Hematopoietic multipotent progenitor cell treated with erythropoietin and hydrocortisone succinate and interleukin-3 and kit ligand, for 4 days (in vitro differentiated cells): ENCODE data around the gene TLE4.
"Not testable (repeated sequence)": the region's sequence is repeated elsewhere in the genome, so short reads cannot be mapped to it uniquely, and the experiment has no call there.

Experiments
- DNase-seq: peaks from one replicate; pipeline ENCODE4 v3.0.0-alpha.2; 2015

Gene TLE4

DNA sequence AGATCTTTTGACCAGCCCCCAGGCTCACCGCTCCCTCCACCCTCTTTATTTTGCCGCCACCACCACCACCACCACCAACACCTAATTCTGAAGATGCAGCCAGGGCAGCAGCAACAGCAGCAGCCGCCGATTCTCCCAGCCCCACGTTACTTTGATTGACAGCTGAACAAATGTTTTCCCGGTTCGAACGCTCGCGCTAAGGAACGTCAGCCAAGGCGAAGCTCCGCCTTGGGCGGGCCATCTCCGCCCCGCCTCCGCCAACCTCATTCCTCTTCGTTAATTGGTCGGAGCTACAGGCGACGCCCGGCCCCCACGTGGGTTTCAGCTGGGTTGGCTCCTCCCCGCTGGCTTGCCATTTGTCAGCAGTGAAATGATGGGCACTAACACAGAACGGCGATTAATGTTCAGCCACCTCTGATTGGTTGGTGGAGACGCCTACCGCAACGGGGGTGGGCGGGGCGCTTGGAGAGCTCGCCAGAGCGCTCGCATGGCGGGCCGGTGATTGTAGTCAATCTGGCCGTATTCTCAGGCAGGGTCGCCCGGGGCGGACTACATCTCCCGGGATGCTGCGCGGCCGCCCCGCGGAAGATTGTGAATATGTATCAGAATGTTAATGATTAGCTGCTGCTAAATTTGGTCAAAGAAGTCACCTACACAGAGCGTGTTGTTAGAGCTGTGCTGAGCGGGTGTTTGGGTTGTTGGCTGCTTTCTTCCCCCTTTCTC is at the start of gene TLE4:
Gene TLE4 (plus strand): TSS at position 657 of the 723 bp plus-strand sequence. CDS start 826 bp downstream, outside the sequence.
- DNase-seq = peak; percentile 100

DNA sequence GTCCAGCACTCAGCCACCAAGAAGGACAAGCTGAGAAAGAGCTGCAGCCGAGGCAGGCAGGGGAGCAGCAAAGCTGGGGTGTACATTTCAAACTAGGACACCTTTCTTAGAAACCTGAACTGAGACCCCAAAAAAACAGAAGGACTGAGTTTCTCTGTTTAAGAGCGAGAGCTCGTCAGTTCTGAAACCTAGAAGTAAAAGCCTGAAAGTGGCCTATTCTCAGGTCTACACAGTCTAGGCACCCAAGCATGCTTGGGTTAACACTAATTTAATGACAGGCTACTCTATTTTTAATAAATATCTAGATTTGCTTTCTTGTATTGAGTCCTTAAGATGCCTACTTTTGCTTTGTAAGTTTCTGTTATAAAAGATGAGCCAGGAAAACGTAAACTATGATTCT is 49.0 kb upstream of the TLE4 start:
- DNase-seq = no peak

DNA sequence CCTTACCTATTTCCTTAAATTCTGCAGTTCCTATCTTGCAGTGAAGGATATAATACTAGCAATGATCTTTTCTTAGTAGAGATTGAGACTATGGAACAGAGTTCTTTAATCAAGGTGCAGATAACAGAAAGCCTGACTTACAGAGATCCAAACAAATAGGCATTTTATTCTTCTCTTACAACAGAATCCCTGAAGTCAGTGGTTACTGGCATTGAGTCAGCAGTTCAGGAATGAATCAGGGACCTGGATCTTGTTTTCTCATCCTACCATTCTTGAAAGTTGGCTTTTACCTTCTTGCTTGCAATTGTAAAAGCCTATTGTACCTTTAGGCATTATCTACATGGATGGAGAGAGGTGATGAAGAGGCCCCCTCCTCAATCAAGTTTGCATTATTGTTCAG is 47.5 kb upstream of the TLE4 start:
- no peak for DNase-seq

DNA sequence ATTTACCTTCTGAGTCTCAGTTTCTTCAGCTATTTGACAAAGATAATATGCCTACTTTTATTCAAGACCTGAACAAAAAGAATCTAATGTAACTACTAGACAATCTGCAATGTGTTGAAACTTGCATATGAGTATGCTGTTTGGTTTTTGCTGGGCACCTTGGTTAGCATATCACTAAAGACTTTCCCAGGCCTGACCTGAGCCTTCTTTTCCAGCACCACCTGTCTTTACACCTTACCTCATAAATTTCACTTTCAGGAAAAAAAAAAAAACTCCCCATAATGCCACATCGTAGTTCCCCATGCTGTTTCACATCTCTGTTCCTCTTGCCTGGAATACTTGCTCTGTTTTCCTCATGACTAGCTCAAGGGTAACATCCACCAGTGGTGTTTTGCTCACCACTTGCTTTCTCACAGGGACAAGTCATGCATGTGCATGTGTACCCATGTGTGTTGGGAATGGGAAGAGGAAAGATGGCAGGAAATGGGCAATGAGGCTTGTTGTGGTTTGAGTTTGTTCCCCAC is 45.6 kb upstream of the TLE4 start:
- DNase-seq = no peak

DNA sequence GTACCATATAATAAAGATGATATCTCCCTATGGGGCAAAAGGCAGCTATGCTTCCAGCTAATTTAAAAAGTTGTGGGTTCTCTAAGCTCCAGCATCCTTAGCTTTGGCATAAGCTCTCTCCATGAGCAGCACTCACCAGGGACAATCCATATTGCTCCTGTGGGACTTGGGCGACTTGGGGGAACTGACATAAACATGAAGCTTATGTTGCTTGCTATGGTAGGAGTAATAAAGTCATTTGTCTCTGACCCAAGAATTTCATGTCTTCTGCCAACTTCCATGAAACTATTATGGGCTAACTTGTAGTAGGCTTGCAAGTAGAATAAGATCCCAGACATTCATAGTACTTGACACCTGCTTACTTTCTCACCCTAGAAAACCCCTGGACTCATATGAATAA is 36.2 kb upstream of the TLE4 start:
- no peak for DNase-seq

DNA sequence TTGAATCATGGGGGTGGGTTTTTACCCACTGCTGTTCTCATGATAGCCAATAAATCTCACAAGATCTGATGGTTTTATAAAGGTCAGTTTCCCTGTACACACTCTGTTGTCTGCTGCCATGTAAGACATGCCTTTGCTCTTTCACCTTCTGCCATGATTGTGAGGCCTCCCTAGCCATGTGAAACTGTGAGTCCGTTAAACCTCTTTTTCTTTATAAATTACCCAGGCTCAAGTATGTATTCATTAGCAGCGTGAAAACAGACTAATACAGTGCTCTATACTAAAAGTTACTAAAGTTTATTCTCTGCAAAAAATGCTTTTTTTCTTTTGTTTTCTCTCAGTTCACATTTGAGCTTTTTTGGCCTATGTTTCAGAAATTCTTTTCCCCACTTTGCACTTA is 33.9 kb upstream of the TLE4 start:
- DNase-seq = no peak

DNA sequence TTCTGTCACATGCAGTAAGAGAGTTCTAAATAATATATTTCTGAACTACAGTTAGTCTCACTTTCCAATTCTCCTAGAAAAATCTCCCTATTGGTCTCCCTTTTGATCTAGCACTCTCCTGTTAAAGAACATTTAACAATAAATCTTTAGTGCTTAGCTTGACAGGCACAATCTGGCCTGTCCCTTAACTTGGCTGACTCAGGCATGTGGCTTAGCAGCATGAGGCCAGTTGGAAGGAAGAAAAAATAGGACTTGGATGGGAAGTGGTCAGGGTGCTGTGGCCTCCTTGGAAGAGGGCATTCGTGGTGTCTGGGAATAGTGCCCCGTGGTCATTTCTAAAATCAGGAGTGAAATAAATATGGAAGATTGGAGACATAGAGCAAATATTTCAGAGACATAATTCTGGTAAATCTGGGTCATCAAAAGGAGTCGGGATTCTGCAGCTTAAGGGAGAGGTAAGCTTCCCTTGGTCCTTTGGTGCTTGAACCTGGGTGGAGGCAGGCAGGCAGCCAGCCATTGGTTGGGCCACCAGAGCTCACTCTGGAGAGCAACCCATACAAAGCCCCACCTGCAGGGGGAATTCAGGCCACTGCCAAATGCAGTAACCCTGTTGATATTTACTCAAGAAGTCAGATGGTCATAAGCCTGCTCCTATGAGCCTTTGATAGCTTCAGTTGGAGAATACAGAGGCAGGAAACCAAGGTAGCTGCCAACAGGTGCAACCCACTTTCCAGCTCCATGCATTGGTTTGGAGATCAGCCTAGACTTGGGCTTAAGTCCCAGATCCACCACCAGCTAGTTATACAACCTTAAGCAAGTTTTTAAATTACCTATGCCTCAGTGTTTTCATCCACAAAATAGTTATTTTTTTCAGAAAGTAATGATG is 28.8 kb upstream of the TLE4 start:
- no peak for DNase-seq

DNA sequence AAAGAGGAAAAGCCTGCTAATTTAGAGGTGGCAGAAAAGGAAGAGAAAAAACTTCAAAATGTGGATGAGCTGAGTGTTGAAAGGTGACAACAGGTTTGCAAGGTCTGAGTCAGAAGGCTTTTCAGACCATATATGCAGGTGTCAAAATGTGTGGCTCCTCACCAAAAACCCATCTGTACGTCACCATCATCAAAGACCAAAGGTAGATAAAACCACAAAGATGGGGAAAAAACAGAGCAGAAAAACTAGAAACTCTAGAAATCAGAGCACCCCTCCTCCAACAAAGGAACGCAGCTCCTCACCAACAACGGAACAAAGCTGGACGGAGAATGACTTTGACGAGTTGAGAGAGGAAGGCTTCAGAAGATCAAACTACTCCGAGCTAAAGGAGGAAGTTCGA is 27.4 kb upstream of the TLE4 start:
- not testable (repeated sequence) for DNase-seq

DNA sequence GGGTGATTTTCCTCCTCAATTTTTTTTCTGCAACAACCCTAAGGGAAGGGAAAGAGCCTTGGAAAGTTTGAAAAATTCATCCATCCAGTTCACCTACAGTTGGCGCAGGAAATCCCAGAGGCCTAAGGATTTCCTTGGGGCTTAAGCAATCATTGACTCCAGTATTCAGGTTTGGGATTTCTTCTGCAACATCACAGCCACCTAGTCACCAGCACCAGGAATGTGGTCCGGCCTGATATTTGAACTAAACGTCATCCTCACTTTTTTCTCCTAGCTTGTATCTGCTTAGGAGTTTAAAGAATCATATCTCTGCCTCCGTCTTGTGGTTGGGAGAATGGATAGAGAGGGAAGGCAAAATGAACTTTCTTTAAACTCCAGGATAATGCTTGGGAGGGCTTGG is 20.2 kb upstream of the TLE4 start:
- no peak for DNase-seq

DNA sequence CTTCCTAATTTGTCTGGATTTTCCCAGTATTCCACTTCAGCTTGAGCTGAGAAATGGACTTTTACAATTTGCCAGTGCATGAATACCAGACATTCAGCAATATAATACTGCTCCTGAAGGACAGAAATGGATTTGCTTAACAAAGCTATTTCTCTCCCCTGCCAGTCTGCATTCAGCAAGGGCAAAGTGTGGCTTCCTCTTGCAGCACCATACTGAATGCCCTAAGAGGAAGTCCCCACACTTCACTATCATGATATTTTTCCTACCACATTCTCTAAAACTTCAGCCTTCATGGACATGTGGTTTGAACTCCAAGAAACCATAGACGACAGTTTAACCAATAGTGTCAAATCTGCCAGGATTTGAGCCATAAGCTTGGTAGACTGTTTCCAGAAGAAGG is 19.8 kb upstream of the TLE4 start:
- DNase-seq = peak; percentile 49

DNA sequence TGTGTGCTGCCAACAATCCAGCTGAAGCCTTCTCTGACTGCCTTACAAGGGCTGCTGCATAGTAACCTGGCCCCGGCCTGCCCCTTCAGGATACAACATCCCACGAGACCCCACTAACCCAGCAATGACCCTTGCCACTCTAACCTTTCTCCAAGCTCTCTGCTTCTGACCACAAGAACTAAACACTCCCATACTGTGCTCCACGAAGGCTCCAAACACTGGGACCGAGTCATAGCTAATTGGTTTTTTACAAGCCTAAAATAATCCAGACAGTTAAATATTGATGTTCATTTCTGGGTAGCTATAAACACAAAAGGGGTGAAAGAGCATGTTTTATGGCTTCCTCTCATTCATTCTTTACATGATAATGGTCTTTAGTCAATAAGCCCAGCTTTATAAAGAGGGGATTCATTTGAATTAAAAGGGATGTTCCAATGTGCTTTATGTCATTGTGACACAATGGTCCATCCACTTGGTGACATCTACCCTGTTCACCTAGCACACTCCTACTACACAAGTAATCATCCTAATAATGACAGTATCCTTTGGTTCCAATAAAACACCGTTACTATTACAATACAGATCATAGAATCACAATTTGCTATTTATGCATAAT is 16.2 kb upstream of the TLE4 start:
- no peak for DNase-seq

DNA sequence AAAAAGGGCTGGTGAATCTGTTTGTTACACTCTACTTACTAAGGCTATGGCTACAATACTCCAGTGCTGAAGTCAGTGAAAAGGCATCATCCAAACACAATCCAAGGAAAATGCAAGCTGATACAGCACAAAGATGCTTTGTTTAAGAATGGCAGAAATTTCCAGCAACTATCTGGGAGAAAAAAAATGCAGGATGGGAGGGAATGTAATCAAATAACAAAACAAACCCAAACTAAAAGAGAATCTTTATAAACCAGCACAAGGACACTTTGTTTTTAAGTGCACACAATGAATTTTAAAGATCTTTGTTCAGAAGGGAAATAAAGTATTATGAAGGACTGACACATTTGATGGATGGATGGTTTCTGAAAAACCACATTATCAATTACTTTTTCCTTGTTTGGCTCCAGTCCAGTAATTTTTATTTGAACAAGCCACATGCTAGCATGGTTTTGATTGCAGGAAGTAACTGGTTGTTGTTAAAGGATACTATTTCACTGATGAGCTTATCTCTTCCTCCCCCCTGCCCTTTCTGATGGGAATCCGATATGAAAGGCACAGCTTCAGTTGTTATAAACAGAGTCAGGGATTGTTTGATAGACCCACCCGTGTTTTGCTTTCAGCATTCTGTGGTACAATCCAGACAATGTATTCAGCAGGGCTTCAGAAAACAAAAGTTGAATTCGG is 12.1 kb upstream of the TLE4 start:
- DNase-seq = no peak

DNA sequence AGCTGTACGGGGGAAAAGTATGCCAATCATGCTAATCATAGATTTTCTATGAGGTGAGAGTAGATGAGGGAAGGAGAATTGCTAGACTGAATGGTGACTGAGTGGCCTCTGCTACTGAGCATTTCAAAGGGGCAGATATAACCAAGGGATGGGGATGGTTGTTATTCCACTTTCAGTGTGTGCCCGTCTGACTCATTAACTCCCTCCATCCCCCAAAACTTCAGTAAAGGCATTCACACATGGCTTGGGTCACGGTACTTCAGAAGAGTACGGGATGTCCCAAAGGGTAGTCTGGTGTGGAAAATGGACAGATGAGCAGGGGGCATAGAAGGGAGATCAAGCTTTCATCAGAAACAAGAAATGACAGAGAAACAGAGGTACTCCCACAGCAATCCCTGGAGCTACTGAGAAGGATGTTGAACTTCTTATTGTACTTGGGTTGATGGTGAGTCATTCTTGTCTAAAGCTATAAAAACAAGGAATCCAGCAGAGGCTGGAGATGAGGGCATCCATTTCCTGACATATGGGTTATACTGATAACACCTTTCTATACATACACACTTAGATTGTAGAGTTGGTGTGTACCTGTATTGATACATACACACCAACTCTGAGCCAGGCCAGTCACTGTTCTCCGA is 8.9 kb upstream of the TLE4 start:
- no peak for DNase-seq

DNA sequence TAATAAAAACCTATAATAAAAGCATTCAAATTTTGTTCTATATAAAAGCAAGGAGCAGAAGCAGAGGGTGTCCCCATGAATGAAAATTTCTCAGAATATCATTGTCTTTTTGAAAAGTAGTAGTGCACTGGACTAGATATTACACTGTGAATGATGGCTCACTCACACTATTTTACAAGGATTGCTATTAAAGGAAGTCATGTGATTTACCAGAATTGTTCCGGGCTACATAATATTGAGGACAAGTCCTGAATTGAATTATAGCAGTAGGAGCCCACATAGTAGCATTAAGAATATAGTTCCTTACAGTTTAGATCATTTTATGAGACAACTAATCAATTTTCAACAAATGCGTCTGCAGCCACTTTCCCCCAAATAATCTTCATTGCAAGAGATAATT is 7.7 kb upstream of the TLE4 start:
- no peak for DNase-seq

DNA sequence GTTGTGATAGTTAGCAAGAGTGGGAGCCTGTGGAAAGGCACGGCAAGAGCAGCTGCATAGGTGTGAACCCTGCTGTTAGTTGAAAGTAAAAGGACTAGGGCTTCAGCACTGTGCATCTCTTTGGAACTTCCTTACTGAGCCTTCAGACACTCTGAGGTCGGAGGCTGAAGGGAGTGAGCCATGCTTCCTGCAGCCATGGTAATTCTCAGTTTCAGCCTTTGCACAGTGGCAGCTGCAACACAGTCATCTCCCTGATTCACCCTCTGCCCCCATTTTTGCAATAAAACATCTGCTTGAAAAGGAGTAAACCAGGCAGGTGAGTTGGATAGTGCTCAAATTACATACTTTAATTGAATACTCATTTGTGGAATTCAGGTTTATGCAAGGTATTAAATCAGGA is 6.5 kb upstream of the TLE4 start:
- no peak for DNase-seq

DNA sequence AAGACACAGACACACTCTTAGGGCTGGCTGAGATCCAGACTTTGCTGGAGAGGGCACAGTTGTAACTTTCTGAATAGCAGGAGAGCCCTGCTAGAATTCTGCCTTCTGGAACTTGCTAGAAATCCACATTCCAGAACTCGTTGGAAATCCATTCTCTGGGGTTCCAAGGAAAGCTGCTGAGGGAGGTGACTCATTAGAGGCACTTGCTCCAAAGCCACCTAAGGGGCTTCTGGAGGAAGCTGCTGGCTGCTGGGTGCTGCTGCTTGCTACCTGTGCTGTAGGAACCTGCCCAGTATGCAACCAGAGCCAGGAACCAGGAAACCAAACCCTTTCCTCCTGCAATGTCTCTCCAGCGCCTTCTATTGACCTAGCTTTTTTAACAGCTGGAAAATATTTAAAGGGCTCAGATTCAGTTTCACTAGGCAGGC is 4.1 kb upstream of the TLE4 start:
- DNase-seq = peak; percentile 25

DNA sequence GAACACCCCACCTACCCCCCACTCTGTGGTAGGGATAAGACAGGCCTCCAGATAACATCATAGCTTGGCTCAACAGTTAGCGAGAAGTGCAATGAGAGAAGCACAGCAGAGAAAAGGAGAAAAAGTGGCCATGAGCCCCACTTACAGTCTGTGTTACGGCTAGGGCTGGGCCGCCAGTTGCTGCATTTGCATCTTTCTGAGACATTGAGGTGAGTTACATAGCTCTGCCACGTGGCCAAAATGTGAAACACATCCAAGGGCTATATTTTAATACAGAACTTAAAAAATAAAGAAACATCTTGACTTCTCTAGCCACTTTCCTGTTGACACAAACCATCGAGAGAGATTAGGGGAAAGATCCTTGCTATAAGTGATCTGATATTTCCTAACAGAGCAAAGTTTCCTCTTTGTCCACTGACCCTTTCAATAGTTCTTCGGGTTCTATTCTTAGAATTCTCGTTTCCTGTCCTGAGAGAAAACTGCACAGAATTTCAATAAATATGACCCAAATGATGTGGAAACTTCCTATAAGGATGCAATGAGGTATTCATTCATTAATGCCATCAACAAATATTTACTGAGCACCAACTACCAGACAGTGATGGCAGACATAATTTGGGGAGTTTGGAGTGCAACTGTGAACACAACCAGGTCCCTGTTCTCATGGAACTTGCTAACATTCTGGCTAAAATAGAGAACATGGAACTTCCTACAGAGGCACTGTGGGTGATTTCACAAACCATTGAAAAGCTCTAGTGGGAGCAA is 3.2 kb upstream of the TLE4 start:
- peak; percentile 55 for DNase-seq

DNA sequence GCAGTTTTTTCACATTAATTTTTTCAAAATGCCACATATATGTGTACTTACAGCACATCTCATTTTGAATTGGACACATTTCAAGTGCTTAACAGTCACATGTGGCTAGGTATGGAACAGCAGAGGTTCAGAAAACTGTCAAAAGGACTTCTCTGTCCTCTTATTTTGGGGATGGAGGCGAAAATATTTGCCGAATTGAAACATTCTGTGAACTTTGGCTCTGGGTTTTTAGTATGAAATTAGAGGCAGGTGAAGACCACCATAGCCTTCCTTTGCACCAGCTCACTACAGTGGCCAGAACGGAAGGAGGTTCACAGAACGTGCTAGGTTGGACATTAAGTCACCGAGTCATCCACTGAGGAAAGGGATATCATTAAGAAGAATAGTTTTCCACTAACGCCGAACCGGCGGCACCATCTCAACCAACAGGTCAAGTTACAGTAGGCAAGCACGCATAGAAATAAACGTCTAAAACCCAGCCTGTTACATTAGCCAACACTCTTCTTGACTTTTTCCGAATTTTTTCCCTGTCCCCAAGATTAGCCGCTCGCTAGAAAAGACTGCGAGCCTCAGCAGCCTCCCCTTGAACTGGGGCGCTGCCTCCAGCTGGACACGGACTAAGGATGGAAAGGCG is 1.8 kb upstream of the TLE4 start:
- DNase-seq = no peak

DNA sequence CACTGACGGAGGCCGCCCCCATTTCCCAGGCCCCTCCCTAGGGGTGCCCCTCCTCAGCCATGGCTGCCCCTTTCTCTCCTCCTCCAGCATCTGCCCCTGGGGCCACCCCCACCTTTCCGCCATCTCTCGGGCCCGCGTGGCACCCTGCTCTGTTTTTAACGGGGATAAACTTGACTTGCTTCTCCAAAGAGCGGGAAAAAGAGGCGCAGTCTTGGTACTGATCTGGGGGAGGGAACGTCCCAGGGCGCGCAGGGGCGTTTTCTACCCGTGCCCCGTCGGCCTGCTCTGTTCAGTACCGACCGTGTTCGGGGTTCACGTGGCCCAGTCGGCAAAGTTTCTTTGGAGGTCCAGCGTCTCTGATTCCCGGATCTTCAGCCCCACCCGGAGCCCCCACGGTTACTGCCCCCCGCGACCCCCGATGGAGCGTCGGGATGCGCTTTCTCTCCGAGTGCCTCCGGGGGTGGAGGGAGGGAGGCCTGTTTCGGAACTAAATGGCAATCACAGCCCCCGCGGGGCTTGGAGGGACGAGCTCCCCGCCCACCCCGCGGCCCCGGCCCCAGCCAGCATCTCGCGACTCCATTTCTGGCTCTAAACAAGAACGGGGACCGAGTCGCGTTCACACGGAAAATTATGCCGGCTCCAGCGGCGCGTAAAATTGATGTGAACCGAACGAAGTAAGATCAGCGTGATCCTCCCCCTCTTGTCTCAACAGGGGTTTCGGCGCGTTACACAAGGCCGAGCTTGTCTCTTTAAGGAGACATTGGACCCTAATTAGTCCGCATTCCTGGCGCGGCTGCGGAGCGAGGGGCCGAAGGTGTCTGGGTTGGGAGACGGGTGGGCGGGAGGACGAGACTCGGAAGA is 1.1 kb upstream of the TLE4 start:
- peak; percentile 66 for DNase-seq

DNA sequence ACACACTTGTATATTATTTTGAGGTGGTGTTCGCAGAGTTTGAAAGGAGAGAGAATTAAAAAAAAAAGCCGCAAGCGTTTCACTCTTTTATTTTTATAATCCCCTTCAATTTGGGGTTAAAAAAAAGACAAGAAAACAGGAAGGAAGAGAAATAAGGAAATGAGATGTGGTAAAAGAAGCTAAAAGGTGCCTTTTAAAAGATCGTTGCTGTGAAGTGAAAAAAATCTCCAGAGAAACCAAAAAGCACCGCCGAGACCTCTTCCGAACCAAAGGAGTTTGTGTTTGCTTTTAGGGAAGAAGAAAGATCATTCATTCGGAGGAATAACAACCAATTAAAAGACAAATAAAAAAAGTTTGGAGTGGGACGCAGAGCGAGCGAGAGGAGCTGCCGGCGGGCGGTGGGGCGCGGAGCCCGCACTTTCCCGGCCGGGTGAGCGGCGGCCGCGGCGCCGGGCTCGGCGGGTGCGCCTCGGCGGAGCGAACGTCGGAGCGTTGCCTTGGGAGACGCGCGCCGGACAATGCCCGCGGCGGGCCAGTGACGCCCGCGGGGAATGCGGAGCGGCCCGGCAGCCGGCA is 355 bp downstream of the TLE4 start:
- DNase-seq = peak; percentile 64
